GM12864 (cell line): ENCODE measurements around the gene MAP4K4.

Experiments
- DNase-seq: peaks from one replicate; pipeline ENCODE4 v3.0.0-alpha.2; 2011; ENCODE audit warnings: low read depth
- H3K4me3 ChIP-seq: 2 replicates; pipeline ENCODE4 v1.5.1; 2011; ENCODE audit warnings: mild to moderate bottlenecking, low read depth, low read length, control low read depth
- TF ChIP-seq, protein P1 (sequence below): IDR thresholded peaks from 2 replicates; pipeline ENCODE4 v1.5.1; 2011; ENCODE audit warnings: low read depth, mild to moderate bottlenecking, moderate library complexity, low read length, control low read depth, inconsistent platforms; ENCODE audit errors: missing control alignments

MAP4K4 gene

DNA sequence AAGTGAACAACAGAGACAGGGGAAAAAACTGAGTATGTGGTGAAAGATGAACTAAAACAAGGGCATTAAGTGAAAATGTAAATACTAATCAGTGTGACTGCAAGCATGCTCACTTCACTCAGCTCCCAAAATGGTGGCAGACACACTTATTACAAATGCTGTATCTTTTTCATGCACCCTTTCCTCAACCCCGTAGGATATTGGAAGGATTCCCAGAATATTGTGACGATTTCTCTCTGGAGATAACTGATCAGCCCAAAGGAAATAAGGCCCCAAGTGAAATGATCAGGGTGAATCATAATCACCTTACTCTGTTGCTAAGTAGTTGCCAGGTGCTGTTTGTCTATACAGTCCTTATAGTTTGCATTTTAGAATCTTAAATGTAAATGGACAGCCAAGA, 155.3 kb downstream of the MAP4K4 start:
- TF ChIP-seq, protein P1, sequence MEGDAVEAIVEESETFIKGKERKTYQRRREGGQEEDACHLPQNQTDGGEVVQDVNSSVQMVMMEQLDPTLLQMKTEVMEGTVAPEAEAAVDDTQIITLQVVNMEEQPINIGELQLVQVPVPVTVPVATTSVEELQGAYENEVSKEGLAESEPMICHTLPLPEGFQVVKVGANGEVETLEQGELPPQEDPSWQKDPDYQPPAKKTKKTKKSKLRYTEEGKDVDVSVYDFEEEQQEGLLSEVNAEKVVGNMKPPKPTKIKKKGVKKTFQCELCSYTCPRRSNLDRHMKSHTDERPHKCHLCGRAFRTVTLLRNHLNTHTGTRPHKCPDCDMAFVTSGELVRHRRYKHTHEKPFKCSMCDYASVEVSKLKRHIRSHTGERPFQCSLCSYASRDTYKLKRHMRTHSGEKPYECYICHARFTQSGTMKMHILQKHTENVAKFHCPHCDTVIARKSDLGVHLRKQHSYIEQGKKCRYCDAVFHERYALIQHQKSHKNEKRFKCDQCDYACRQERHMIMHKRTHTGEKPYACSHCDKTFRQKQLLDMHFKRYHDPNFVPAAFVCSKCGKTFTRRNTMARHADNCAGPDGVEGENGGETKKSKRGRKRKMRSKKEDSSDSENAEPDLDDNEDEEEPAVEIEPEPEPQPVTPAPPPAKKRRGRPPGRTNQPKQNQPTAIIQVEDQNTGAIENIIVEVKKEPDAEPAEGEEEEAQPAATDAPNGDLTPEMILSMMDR = no peak
- DNase-seq = no peak
- no peak overlapping the region for H3K4me3 ChIP-seq

DNA sequence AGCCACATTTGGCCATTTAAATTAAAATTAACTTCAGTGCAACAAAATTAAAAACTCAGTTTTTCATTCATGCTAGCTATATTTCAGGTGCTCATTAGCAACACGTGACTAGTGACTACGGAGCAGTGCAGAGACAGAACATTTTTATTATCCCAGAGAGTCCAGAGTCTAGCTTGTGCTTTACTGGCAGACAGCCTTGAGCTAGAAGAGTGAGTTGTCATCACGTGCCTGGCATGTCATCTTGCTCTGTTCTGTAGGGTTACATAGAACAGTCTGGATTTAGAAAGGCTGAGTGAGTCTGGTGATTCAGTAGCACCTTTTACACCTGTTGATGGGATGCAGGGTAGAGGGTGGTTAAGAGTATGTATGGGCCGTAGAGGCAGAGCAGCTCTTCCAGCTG, 157.4 kb downstream of the MAP4K4 start:
- TF ChIP-seq, protein P1 = no peak
- no peak overlapping the region for H3K4me3 ChIP-seq
- no peak for DNase-seq

DNA sequence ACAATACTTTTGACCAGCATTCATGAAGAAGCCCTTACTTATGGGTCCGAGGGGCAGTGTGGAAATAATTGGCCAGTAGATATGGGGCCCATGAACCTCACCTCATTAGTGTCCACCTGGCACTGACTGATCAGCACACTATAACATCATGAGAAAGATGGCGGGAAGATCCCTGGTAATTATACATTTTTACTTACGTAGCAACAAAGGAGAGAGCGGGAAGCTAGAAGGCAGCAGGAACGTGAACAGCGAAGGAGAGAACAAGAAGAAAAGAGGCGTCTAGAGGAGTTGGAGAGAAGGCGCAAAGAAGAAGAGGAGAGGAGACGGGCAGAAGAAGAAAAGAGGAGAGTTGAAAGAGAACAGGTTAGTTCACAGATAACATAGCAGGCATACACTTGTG, 158.3 kb downstream of the MAP4K4 start:
- H3K4me3 ChIP-seq = no peak overlapping the region
- TF ChIP-seq, protein P1 = no peak
- DNase-seq = no peak

DNA sequence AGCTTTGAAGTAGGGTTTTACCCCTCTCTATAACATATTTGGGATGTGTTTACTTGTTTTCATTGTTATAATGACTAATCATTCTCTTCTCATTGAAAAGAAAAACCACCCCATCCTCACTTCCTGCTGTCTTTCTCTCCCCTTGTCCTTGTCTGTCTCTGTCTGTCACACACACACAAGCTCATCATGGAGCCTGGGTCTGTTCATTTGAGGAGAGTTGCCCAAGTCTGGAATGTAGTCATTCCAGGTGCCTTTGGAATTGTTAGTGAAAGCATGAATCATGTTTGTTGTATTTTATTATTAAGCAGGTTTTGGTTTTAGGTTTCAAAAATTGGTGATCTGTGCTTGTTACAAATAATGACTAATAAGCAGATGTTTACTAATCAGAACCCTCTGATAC, 160.7 kb downstream of the MAP4K4 start:
- TF ChIP-seq, protein P1 = no peak
- no peak overlapping the region for H3K4me3 ChIP-seq

DNA sequence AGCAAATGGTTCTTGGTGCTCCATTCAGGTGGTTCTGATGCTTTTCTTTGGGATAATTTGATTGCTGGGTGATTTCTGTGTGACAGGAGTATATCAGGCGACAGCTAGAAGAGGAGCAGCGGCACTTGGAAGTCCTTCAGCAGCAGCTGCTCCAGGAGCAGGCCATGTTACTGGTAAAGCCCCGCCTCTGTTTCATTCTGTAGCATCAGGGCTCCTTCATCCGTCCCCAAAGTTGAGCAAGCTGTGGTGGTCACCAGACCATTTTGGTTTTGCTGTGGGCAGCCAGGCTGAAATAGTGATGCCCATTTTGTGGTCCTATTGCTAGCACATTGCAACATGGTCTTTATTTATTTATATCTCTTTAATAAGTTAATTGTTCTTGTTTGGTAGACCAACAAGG, 161.4 kb downstream of the MAP4K4 start:
- DNase-seq = no peak
- H3K4me3 ChIP-seq = no peak overlapping the region
- TF ChIP-seq, protein P1 = no peak

More for the DNA sequence above, 160.7 kb downstream of the MAP4K4 start:
- no peak for DNase-seq

DNA sequence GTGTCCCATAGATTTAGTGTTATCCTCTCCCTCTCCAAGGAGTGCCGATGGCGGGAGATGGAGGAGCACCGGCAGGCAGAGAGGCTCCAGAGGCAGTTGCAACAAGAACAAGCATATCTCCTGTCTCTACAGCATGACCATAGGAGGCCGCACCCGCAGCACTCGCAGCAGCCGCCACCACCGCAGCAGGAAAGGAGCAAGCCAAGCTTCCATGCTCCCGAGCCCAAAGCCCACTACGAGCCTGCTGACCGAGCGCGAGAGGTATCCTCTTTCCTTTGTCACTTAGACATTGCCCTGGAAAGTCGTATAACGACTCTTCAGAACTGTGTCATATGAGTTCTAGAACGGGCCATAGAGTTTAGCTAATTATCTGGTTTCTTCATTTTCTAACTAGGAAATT, 162.1 kb downstream of the MAP4K4 start:
- DNase-seq = no peak
- no peak overlapping the region for H3K4me3 ChIP-seq
- TF ChIP-seq, protein P1 = no peak

DNA sequence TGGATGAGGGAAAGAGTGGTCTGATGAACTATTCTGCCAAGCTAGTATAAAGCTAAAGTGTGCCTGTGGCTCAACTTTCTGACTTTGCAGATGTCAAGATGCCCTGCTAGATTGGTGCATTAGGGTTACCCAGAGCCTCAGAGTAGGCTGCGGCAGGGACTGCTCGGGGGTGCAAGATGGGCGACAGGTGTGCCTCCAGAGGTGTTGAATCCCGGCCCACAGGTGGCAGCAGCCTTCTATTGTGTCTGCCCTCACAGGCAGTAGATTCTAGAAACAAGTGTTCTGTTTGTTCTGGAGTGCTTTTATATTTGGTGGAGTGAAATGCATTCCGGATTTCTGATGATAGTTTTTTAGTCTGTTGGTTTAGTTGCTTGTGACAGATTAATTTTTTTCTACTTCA, 162.7 kb downstream of the MAP4K4 start:
- no peak for DNase-seq
- H3K4me3 ChIP-seq = no peak overlapping the region
- TF ChIP-seq, protein P1 = no peak
